KMS-11 (cell line): ENCODE data around the gene AK9.

Experiments
- H2AFZ ChIP-seq: fragments of 200-600 bp; sonication (generic); 2 replicates; pipeline ENCODE4 v1.6.1; 2016; ENCODE audit warnings: antibody characterized with exemption, mixed run types, low read depth
- H3K27ac ChIP-seq: fragments of 200-600 bp; sonication (generic); 2 replicates; pipeline ENCODE4 v1.6.1; 2016; ENCODE audit warnings: mild to moderate bottlenecking, mixed run types
- H3K27me3 ChIP-seq: fragments of 200-600 bp; sonication (generic); 2 replicates; pipeline ENCODE4 v1.6.1; 2017; ENCODE audit warnings: mild to moderate bottlenecking, low read depth, mixed run types, moderate library complexity; ENCODE audit not compliant: insufficient read depth
- H3K36me3 ChIP-seq: fragments of 200-600 bp; sonication (generic); 2 replicates; pipeline ENCODE4 v1.6.1; 2017; ENCODE audit warnings: mild to moderate bottlenecking, mixed run types; ENCODE audit not compliant: insufficient read depth
- H3K4me1 ChIP-seq: fragments of 200-600 bp; sonication (generic); 2 replicates; pipeline ENCODE4 v1.6.1; 2016; ENCODE audit warnings: mild to moderate bottlenecking, low read depth, mixed run types; ENCODE audit not compliant: poor library complexity, severe bottlenecking
- H3K4me2 ChIP-seq: fragments of 200-600 bp; sonication (generic); 2 replicates; pipeline ENCODE4 v1.7.0; 2016; ENCODE audit warnings: mild to moderate bottlenecking, mixed run types
- H3K4me3 ChIP-seq: fragments of 200-600 bp; sonication (generic); IDR thresholded peaks from 2 replicates; pipeline ENCODE4 v1.6.1; 2017; ENCODE audit warnings: low read depth, low read length, mixed read lengths; ENCODE audit not compliant: insufficient read depth
- H3K79me2 ChIP-seq: fragments of 200-600 bp; sonication (generic); 2 replicates; pipeline ENCODE4 v1.6.1; 2016; ENCODE audit warnings: low read depth, mixed run types; ENCODE audit not compliant: insufficient read depth
- H3K9ac ChIP-seq: fragments of 200-600 bp; sonication (generic); 2 replicates; pipeline ENCODE4 v1.6.1; 2016; ENCODE audit warnings: mild to moderate bottlenecking, mixed run types
- H4K20me1 ChIP-seq: fragments of 200-600 bp; sonication (generic); 2 replicates; pipeline ENCODE4 v1.6.1; 2016; ENCODE audit warnings: mild to moderate bottlenecking, mixed run types; ENCODE audit not compliant: insufficient read depth
- TF ChIP-seq, protein P1 (sequence below): fragments of 200-600 bp; sonication (generic); conservative IDR thresholded peaks from 2 replicates; pipeline ENCODE4 v1.6.1; 2017; ENCODE audit warnings: low read depth, mild to moderate bottlenecking, antibody characterized with exemption, low read length, moderate library complexity, mixed read lengths

The AK9 gene

DNA sequence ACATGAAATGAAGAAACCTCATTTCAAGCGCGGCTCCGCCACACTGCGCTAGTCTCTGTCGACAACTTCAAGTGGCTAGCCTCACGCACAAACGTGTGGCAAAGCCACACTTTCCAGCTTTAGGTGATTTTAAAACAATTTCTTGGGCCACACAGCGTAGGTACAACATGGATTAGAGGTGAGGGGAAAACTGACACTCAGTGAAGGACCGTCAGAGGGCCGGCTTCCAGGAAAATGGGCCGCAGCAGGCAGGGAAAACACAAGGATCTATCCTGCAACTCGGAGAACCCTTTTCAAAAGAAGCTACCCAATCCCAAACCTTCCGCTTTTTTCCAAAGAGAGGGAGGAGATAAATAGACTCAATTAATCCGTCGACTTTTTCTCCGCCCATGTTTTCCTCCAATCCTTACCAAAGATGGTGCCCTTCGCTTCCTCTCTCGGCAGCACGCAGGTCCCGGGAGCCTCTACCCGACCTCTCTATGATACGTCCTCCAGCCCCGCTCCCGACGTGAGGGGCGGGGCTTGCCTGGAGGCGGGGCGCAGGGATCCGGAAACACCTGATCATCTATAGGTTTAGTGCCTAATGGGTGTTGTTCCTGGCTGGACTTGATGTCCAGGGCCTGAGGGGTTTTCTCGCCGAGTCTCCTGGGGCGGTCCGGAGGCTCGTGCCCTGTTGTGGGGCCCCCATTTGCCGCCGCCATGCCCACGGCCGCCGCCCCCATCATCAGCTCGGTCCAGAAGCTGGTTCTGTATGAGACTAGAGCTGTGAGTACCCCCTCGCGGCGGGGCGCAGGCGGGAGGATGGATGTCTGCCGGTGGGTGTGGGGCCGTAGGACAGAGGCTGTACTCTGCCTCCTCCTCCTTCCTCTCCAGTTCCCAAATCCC, at the start of gene AK9, which contains the start of gene FIG4:
TSS of gene AK9 (minus strand) at position 466 of the 885 bp plus-strand sequence. CDS start 15,457 bp downstream, outside the sequence.
TSS of gene FIG4 (plus strand) at position 560 of the 885 bp plus-strand sequence. CDS start at position 700, 140 bp downstream.
- peak within 1 kb of the TSS; percentile 68 for H3K9ac ChIP-seq
- no peaks in the 10 kb centered on the region for H4K20me1 ChIP-seq
- H3K4me1 ChIP-seq: peaks cover 14% of the 10 kb centered on the region
- H3K79me2 ChIP-seq: no peaks in the 10 kb centered on the region
- no peak within 1 kb of the TSS for H3K4me3 ChIP-seq
- H2AFZ ChIP-seq: peak within 1 kb of the TSS; percentile 93
- H3K27me3 ChIP-seq: no peaks in the 10 kb centered on the region
- peak within 1 kb of the TSS; percentile 54 for H3K27ac ChIP-seq
- TF ChIP-seq, protein P1, sequence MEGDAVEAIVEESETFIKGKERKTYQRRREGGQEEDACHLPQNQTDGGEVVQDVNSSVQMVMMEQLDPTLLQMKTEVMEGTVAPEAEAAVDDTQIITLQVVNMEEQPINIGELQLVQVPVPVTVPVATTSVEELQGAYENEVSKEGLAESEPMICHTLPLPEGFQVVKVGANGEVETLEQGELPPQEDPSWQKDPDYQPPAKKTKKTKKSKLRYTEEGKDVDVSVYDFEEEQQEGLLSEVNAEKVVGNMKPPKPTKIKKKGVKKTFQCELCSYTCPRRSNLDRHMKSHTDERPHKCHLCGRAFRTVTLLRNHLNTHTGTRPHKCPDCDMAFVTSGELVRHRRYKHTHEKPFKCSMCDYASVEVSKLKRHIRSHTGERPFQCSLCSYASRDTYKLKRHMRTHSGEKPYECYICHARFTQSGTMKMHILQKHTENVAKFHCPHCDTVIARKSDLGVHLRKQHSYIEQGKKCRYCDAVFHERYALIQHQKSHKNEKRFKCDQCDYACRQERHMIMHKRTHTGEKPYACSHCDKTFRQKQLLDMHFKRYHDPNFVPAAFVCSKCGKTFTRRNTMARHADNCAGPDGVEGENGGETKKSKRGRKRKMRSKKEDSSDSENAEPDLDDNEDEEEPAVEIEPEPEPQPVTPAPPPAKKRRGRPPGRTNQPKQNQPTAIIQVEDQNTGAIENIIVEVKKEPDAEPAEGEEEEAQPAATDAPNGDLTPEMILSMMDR: no peak
- peak within 1 kb of the TSS; percentile 54 for H3K4me2 ChIP-seq
- H3K36me3 ChIP-seq: no peaks in the 10 kb centered on the region

DNA sequence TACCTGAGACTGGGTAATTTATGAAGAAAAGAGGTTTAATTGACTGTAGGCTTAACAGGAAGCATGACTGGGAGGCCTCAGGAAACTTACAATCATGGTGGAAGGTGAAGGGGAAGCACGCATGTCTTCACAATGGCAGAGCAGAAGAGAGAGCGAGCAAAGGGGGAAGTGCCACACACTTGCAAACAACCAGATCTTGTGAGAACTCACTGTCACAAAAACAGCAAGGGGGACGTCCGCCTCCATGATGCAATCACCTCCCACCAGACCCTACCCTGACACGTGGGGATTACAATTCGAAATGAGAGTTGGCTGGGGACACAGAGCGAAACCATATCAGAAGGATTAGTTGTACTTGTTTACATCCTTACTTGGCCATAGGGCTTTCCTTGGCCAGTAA, 49.8 kb upstream of the AK9 start:
- H3K36me3 ChIP-seq: no peaks in the 10 kb centered on the region
- no peak overlapping the region for H3K4me3 ChIP-seq
- H4K20me1 ChIP-seq: no peaks in the 10 kb centered on the region
- H2AFZ ChIP-seq: no peak overlapping the region
- no peak overlapping the region for H3K27ac ChIP-seq
- TF ChIP-seq, protein P1: no peak
- H3K4me1 ChIP-seq: no peaks in the 10 kb centered on the region
- no peaks in the 10 kb centered on the region for H3K27me3 ChIP-seq
- H3K9ac ChIP-seq: no peak overlapping the region
- H3K4me2 ChIP-seq: no peak overlapping the region
- no peaks in the 10 kb centered on the region for H3K79me2 ChIP-seq

DNA sequence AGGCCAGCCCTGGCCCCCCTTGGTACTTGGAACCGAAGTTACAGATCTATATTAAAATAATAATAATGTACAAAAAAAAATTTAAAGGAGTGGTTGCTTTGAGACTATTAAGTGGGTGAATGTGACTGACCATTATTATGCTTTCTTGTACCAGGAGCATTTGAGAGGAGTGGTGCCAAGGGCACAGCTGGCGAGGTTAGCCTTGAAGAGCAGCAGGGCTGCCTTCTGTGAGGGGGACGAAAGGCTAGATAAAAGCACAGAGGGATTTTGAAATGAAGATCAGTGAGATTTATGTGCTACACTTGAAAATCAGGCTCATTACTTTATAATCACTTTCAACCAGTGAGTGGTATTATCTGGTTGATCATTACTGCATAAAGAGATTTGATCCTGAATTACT, 48.7 kb upstream of the AK9 start:
- Histone ChIP-seq H2AFZ (no peak overlapping the region), H3K79me2 (no peaks in the 10 kb centered on the region), H3K27ac (no peak overlapping the region), H3K9ac (no peak overlapping the region), H3K36me3 (no peaks in the 10 kb centered on the region), H3K27me3 (no peaks in the 10 kb centered on the region), H4K20me1 (no peaks in the 10 kb centered on the region), H3K4me1 (no peaks in the 10 kb centered on the region), H3K4me3 (no peak overlapping the region), H3K4me2 (no peak overlapping the region)
- TF ChIP-seq, protein P1: no peak

DNA sequence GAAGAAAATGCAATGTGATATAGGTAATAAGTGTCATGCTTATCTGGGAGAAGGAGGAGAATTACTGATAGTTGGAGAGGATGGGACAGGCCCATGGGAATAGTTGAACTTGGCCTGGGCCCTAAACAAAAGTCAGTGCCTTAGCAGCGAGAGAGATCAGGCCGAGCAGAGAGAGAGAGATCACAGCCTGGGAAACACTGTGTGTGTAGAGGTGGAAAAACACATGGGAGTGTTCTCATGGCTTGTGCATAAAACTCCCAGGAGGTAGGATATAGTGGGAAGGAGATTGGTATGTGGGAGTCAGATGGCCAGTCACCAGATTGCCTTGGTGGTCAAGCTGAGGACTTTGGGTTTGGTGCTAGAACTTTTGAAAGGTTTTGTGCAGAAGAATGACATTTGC, 47.7 kb upstream of the AK9 start:
- Histone ChIP-seq H3K4me1 (no peaks in the 10 kb centered on the region), H3K79me2 (no peaks in the 10 kb centered on the region), H3K27me3 (no peaks in the 10 kb centered on the region), H4K20me1 (no peaks in the 10 kb centered on the region), H3K9ac (no peak overlapping the region), H3K27ac (no peak overlapping the region), H3K4me3 (no peak overlapping the region), H2AFZ (no peak overlapping the region), H3K4me2 (no peak overlapping the region), H3K36me3 (no peaks in the 10 kb centered on the region)
- TF ChIP-seq, protein P1: no peak
